ENCODE measurements around the gene GPI.
A peak's percentile ranks its signal among the peaks of the same experiment; 100 is the strongest.

Gene GPI

DNA sequence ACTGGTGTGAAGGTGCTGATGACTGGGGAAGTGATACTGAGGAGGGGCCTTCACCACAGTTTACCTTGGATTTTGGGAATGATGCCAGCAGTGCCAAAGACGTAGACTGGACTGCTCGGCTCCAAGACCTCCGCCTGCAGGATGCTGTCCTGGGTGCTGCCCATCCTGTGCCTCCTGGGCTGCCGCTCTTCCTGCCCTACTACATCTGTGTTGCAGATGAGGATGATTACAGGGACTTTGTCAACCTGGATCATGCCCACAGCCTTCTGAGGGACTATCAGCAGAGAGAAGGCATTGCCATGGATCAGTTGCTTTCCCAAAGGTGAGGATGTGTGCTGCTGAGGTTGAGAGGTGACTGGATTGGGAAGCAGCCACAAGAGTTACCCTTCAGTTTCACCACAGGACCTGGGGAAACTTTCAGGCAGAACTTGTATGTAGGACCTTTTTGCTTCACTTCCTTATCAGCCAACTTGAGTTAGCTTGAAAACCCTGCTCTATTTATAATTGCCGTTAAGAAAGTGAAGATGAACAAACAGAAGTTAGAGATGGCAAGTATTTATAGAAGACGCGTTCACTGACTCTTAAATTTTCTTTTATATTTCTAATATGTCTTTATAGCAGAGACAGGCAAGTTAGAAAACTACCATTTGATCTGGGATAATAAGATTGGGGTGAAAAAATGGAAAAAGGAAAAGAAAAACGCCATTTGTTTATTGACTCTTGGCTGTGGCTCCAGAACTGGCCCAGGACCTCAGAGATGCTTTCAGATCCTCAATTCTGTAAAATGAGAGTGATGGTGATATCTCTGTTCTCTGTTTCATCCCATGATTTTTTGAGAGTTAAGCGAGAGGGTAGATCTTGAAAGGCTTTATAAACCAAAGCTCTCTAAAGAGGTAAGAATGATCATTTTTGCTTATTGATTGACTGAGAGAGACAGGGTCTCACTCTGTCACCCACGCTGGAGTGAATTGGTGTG lies 44.5 kb downstream of the GPI start:
- no peak for FAIRE-seq

GRCh38 chr19:34411216-34411615 lies 46.2 kb downstream of the GPI start:
- FAIRE-seq, result no peak

DNA sequence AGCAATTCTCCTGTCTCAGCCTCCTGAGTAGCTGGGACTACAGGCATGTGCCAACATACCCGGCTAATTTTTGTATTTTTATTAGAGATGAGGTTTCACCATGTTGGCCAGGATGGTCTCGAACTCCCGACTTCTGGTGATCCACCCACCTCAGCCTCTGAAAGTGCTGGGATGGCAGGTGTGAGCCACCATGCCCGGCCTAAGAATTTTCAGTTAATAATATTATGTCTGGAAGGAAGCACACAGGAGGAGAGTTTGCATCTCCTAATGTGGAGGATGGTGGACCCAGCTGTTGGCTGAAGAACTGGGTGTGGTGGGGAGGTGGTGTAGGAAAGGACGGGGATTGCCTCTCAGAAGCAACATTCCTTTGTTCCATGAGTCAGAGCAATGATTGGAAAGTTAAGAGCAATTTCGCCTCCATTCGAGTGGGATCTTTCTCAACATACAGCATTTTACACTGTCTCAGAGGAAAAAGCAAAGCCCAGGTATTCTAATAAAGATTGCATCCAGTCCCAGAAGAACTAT lies 51.1 kb downstream of the GPI start:
- FAIRE-seq, result no peak

GRCh38 chr19:34418300-34418699 lies 53.3 kb downstream of the GPI start:
- FAIRE-seq, result no peak

- FAIRE-seq, result no peak
These were observed 61.2 kb downstream of the GPI start for GRCh38 chr19:34426096-34426661.

GRCh38 chr19:34428549-34429285 lies 63.7 kb downstream of the GPI start:
- FAIRE-seq, result no peak

DNA sequence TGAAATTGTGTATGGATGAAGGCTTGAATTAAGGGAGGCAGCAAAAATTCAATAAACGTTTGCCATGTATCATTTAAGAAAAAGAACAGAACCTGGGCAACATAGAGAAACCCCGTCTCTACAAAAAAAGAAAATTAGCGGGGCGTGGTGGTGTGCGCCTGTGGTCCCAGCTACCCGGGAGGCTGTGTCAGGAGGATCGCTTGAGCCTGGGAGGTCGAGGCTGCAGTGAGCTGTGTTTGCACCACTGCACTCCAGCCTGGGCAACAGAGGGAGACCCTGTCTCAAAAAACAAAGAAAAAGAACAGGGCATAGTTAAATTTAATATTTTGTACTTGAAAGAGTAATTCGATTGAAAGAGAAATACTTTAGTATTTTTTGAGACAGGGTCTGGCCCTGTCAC lies 64.6 kb downstream of the GPI start:
- no peak for FAIRE-seq

DNA sequence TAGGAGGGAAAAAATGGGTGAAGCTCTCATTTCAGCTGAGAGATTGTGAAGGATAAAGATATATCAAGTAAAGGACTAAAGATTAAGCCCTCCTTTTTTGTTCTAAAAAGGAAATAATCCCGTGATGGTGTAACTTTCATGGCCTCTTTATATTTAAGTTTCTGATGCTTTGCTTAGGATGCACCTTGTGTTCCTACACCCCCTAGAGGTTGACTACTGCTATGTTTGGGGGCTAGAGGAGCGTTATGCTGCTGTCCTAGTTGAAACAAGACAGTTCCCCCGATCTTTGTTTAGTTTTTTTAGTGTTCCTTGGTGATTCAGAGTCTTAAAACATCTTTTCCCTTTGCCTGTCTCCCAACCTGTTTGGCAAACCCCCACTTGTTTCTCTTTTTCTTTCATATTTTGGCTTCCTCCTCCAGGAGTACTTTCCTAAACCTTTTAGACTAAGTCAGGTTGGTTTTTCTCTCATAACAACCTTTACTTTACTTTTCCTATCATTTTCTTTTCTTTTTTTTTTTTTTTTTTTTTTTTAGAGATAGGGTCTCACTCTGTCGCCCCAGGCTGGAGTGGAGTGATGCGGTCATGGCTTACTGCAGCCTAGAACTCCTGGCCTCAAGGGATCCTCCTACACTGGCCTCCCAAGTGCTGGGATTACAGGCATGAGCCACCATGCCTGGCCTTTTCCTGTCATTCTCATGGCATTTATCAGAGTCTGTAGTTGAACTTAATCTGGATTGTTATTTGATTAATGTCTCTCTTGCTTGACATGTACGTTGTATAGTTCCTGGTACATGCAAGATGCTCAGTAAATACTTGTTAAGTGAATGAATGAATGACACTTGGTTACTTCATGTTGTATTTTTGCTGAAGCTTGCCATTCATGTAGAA lies 66.0 kb downstream of the GPI start:
- FAIRE-seq, result peak; percentile 55

DNA sequence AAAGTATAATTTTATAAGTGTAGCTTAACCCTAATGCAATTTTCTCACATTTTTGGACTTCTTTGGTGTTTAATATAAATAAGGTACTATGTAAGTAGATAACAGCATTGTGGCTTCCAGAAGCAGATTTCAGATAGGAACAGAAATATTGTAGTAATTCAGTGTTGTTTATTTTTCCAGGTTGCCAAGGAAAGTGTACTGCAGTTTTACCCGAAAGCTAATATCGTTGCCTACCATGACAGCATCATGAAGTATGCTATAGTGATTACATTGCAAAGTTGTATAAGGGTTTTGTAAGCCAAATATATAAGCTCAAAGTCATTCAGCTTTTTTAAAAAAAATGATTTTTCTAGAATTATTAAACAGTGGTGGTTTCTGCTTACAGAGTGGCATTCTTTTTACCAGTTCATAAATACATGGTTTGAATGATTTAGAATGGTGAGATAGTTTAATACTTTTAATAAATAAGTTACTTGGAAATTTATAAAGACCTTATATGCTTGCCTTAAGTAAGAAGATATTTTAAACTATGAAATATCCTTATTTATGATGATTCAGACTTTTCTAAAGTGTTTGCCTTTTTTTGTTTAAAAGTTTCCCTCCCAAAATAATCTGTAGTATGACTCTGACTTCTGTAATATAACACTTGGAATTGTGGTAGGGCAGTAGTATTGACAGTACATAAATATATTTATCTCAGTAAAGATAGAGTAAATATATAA lies 66.8 kb downstream of the GPI start:
- FAIRE-seq, result no peak

GRCh38 chr19:34432797-34433196 lies 67.8 kb downstream of the GPI start:
- no peak for FAIRE-seq

- no peak for FAIRE-seq
These were observed 71.7 kb downstream of the GPI start for GRCh38 chr19:34436716-34437115.

GRCh38 chr19:34448191-34448590 lies 83.2 kb downstream of the GPI start:
- no peak for FAIRE-seq

All from G401.6 (cell line).